ENCODE data around the gene LEMD3.

DNA sequence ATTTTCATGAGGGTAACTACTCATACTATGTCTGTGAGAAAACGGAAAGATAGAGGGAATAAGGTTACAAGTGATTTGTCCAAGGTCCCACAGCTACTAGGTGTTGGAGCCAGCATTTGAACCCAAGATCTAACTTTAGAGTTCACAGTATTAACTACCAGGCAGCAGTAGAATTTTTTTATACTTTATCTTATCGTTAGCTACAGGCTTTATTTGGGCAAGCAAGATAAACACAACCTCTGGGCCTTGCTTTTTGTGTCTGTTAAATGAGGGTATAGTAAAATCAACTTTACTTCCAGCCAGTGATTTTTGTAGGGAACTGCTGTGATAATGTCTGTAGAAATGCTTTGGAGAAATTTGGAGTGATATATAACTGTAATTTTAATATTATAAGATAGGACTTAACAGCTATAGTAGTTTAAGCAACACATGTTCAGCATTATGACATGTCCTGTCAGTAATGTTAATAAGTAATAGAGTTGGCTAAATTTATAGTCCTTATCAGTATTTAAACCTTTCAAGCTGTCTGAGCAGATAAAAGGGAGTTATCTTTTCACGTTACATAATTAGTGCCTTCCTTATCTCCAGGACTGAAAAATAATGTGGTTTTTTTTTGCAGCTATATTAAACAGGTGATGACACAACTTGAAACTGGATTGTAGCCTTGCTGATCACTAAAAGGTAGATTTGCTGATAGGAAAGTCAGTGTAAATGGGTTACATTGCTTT, 12.8 kb downstream of the LEMD3 start:
- TF ChIP-seq POLR2A (IDR thresholded peaks at IDR 0.05) (no peak), CTCF (IDR thresholded peaks at IDR 0.05) (no peak)

Data from uterus (tissue), 2 donors.